ENCODE measurements around the gene LARGE1. TPM values are rescaled to one million over a fixed set of nuclear protein-coding genes. Genes with fewer than 3 reads are reported as not detected.

The LARGE1 gene
- total RNA-seq, 1 donor, result 13.4 TPM

DNA sequence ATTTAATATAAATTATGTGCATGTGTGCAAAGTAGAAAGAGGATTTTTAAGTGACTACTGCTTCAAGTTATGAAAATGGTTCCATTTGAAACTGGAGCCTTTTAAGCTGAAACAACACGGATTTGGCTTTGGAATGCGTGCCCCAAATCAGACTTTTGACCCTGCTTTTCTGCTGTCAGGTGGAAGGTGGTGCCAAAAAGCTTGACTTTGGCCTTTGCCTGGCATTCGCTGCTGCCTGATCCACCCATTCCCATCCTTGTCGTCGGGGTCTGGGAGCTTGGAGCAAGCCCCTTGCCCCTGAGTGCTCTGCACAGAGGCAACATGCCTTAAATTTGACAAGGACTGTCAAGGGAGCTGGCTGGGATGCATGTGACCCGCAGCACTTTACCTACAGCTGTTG, 526.8 kb downstream of the LARGE1 start:
- TF ChIP-seq, protein P1, sequence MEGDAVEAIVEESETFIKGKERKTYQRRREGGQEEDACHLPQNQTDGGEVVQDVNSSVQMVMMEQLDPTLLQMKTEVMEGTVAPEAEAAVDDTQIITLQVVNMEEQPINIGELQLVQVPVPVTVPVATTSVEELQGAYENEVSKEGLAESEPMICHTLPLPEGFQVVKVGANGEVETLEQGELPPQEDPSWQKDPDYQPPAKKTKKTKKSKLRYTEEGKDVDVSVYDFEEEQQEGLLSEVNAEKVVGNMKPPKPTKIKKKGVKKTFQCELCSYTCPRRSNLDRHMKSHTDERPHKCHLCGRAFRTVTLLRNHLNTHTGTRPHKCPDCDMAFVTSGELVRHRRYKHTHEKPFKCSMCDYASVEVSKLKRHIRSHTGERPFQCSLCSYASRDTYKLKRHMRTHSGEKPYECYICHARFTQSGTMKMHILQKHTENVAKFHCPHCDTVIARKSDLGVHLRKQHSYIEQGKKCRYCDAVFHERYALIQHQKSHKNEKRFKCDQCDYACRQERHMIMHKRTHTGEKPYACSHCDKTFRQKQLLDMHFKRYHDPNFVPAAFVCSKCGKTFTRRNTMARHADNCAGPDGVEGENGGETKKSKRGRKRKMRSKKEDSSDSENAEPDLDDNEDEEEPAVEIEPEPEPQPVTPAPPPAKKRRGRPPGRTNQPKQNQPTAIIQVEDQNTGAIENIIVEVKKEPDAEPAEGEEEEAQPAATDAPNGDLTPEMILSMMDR (IDR thresholded peaks at IDR 0.05; ENCODE audit: insufficient read depth, low read depth, low read length), result no peak
- no peak overlapping the region for H3K4me3 ChIP-seq (ENCODE audit: low read depth, low read length)
- no peak for DNase-seq (ENCODE audit: low read depth)

DNA sequence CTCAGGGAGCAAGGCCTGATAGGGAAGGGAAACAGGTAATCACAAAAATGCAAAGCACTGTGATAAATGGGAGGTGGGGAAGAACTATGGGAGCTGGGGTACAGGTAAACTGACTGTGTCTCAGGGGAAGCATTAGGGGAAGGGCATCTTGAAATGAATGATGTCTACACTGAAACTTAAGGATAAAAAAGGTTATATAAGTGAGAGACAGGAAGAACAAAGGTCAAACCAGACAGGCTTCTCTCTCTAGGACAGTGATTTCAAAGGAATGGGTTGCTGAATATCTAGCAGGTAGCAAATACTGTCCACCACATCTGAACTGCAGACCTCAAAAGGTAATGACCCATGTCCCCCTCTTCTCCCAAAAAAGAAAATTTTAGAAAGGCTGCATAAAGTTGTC, 529.0 kb downstream of the LARGE1 start:
- DNase-seq (ENCODE audit: low read depth), result no peak
- TF ChIP-seq, protein P1 (IDR thresholded peaks at IDR 0.05; ENCODE audit: insufficient read depth, low read depth, low read length), result no peak
- no peak overlapping the region for H3K4me3 ChIP-seq (ENCODE audit: low read depth, low read length)

DNA sequence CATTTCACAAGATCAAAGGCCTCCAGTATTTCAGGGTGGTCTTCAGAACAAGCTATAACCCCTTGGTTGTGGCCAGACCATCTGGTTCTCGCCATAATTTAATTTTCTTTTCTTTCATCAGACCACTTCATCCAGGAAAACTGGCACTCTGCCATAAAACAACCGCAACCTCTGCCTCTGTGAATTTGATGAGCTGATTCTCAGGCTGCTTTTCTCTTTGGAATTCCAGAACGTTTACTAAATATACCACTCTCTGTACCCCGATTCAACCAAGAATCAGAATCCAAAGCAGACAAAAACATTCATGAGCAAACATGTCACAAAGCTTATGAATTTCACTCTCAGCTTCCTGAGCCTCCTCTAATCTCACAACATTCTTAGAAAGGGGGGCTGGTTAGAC, 530.3 kb downstream of the LARGE1 start:
- DNase-seq (ENCODE audit: low read depth), result no peak
- TF ChIP-seq, protein P1 (IDR thresholded peaks at IDR 0.05; ENCODE audit: insufficient read depth, low read depth, low read length), result no peak

DNA sequence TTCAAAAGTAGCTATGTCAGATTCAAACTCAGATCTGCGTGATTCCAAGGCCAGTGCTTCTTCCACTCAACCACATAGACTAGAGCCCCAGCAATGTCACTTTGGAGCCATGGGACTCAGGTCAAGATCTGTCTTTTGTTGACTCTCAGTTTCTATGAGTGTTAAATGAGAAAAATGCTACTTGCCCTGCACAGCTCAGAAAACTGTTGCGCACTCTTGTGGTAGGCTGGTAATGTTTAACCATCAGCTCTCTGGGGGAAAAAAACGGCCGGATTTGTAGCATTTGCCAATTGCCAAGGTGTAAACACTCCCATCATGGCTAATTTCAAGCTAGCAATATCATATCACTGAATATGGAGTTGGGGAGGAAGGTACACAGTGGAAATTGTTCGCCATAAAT, 534.0 kb downstream of the LARGE1 start:
- TF ChIP-seq, protein P1 (IDR thresholded peaks at IDR 0.05; ENCODE audit: insufficient read depth, low read depth, low read length), result no peak
- no peak overlapping the region for H3K4me3 ChIP-seq (ENCODE audit: low read depth, low read length)
- DNase-seq (ENCODE audit: low read depth), result no peak

More for the DNA sequence above, 530.3 kb downstream of the LARGE1 start:
- no peak overlapping the region for H3K4me3 ChIP-seq (ENCODE audit: low read depth, low read length)

DNA sequence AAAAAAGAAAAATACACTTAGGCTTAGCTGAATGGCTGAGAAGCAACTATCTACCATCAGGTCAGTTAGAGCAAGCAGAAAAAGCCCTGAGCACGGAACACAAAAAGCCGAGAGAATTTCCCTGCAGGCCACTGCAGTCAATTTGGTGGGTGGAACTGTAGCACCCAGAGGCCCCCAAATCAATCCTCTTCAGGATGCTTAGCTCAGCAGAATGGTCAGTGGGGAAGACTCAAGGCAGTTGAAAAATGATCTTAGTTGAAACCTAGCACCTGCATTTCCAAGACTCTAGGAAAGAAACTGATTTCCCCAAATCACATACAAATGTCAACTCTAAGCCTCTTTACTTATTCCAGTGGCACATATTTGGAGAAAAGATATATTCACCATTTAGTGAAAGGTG, 534.7 kb downstream of the LARGE1 start:
- H3K4me3 ChIP-seq (ENCODE audit: low read depth, low read length), result no peak overlapping the region
- DNase-seq (ENCODE audit: low read depth), result no peak
- TF ChIP-seq, protein P1 (IDR thresholded peaks at IDR 0.05; ENCODE audit: insufficient read depth, low read depth, low read length), result no peak

DNA sequence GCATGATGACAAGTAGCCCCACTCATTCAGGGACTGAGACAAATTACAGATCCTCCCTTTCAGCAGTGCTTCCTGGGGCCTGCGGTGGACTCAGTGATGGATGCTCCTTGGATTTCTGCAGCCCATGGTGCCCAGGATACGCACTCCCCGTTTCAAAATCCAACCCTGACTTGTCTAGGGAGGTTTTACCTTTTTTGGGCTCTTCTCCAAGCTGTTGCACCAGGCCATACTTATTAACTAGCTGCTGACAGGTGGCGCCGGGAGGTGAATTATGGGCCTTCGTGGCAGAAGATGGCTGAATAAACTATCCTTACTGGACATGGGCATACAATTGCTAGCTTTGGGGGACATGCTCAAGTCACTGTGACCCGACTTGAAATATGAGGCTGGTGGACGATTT, 537.8 kb downstream of the LARGE1 start:
- no peak for DNase-seq (ENCODE audit: low read depth)
- TF ChIP-seq, protein P1 (IDR thresholded peaks at IDR 0.05; ENCODE audit: insufficient read depth, low read depth, low read length), result no peak
- H3K4me3 ChIP-seq (ENCODE audit: low read depth, low read length), result no peak overlapping the region
